Brain microvascular endothelial cell (primary cell): Measurements from ENCODE around the gene SFXN4.

Source experiments
- DNase-seq: peaks from one replicate; pipeline ENCODE4 v3.0.0-alpha.2; 2020
- H3K27ac ChIP-seq: fragments of 250-450 bp; sonication (Bioruptor Pico); 2 replicates; pipeline ENCODE4 v1.5.1; 2020; ENCODE audit warnings: mild to moderate bottlenecking, moderate library complexity
- H3K27me3 ChIP-seq: fragments of 250-450 bp; sonication (Bioruptor Pico); replicated peaks from 2 replicates; pipeline ENCODE4 v1.5.1; 2020; ENCODE audit warnings: mild to moderate bottlenecking
- H3K36me3 ChIP-seq: fragments of 250-450 bp; sonication (Bioruptor Pico); replicated peaks from 2 replicates; pipeline ENCODE4 v1.5.1; 2020; ENCODE audit warnings: mild to moderate bottlenecking
- H3K4me3 ChIP-seq: 2 replicates; pipeline ENCODE4 v1.5.1; 2011; ENCODE audit warnings: low read depth, mild to moderate bottlenecking, control low read depth, low read length, moderate library complexity
- CTCF ChIP-seq: IDR thresholded peaks from 2 replicates; pipeline ENCODE4 v1.5.1; 2011; ENCODE audit warnings: low read depth, mild to moderate bottlenecking, moderate library complexity, low read length, control low read depth, inconsistent platforms; ENCODE audit errors: missing control alignments
- in situ Hi-C: cut with HindIII; loops from 2 replicates; pipeline ENCODE4 v1.10.0; 2017; ENCODE audit warnings: low sequenced_read_pairs, low pct_ligation_motif_present

The SFXN4 gene

GRCh38 chr10:119167041-119167440 is 1.5 kb upstream of the SFXN4 start:
- H3K36me3 ChIP-seq, result peaks cover 35% of the 10 kb centered on the region
- TF ChIP-seq CTCF, result no peak
- H3K4me3 ChIP-seq, result no peak overlapping the region
- H3K27me3 ChIP-seq, result no peaks in the 10 kb centered on the region
- DNase-seq, result no peak
- in situ Hi-C loops, result no loop called here
- no peak overlapping the region for H3K27ac ChIP-seq

- H3K27ac ChIP-seq, result no peak overlapping the region
- no peak for DNase-seq
- in situ Hi-C loops, result no loop called here
- no peak for TF ChIP-seq CTCF
- H3K36me3 ChIP-seq, result peaks cover 31% of the 10 kb centered on the region
- H3K4me3 ChIP-seq, result no peak overlapping the region
- H3K27me3 ChIP-seq, result no peaks in the 10 kb centered on the region
Observed at GRCh38 chr10:119166564-119166963, 1.1 kb upstream of the SFXN4 start.

- no peak for DNase-seq
- Histone ChIP-seq H3K4me3 (peak overlapping the region; percentile 77), H3K27ac (no peak overlapping the region), H3K27me3 (no peaks in the 10 kb centered on the region), H3K36me3 (peaks cover 26% of the 10 kb centered on the region)
- no peak for TF ChIP-seq CTCF
- in situ Hi-C loops, result no loop called here
Observed at GRCh38 chr10:119166118-119166500, 595 bp upstream of the SFXN4 start.

GRCh38 chr10:119162452-119163092 is 2.9 kb downstream of the SFXN4 start:
- H3K27ac ChIP-seq, result no peak overlapping the region
- no peak overlapping the region for H3K4me3 ChIP-seq
- H3K27me3 ChIP-seq, result no peaks in the 10 kb centered on the region
- no peak for TF ChIP-seq CTCF
- in situ Hi-C loops, result no loop called here
- peaks cover 12% of the 10 kb centered on the region for H3K36me3 ChIP-seq
- DNase-seq, result no peak

- H3K27ac ChIP-seq, result no peak overlapping the region
- in situ Hi-C loops, result no loop called here
- TF ChIP-seq CTCF, result peak; percentile 22
- no peak for DNase-seq
- H3K36me3 ChIP-seq, result peaks cover 8% of the 10 kb centered on the region
- H3K4me3 ChIP-seq, result no peak overlapping the region
- no peaks in the 10 kb centered on the region for H3K27me3 ChIP-seq
Observed at GRCh38 chr10:119161680-119162451, 3.6 kb downstream of the SFXN4 start.
